Trophoblast cell (in vitro differentiated cells and primary cell): ENCODE measurements around the gene B3GALNT2.

Experiments used
- DNase-seq, 2 donors: peaks; one replicate each; pipeline ENCODE4 v3.0.0-alpha.2; 2016
- H2AFZ ChIP-seq: 2 replicates; pipeline ENCODE4 v1.6.1; 2013; ENCODE audit warnings: low read length, moderate library complexity, mild to moderate bottlenecking; ENCODE audit not compliant: insufficient read depth, poor library complexity
- H2AK5ac ChIP-seq: 2 replicates; pipeline ENCODE4 v1.6.1; 2013; ENCODE audit warnings: mild to moderate bottlenecking, low read length
- H2BK120ac ChIP-seq: 2 replicates; pipeline ENCODE4 v1.6.1; 2013; ENCODE audit warnings: low read length, mild to moderate bottlenecking, moderate library complexity; ENCODE audit not compliant: insufficient read depth, poor library complexity
- H2BK12ac ChIP-seq: 2 replicates; pipeline ENCODE4 v1.6.1; 2013; ENCODE audit warnings: mild to moderate bottlenecking, low read length, moderate library complexity
- H2BK5ac ChIP-seq: 2 replicates; pipeline ENCODE4 v1.6.1; 2013; ENCODE audit warnings: low read length, low read depth, moderate library complexity, mild to moderate bottlenecking; ENCODE audit not compliant: poor library complexity
- H3K14ac ChIP-seq: 2 replicates; pipeline ENCODE4 v1.6.1; 2013; ENCODE audit warnings: mild to moderate bottlenecking, low read length
- H3K18ac ChIP-seq: 2 replicates; pipeline ENCODE4 v1.6.1; 2013; ENCODE audit warnings: mild to moderate bottlenecking, low read length
- H3K23ac ChIP-seq: 2 replicates; pipeline ENCODE4 v1.6.1; 2013; ENCODE audit warnings: low read length
- H3K27ac ChIP-seq: 2 replicates; pipeline ENCODE4 v1.5.1; 2013; ENCODE audit warnings: low read depth, mild to moderate bottlenecking, inconsistent platforms, low read length, moderate library complexity
- H3K27me3 ChIP-seq: 2 replicates; pipeline ENCODE4 v1.6.1; 2013; ENCODE audit warnings: inconsistent platforms, mild to moderate bottlenecking, low read length, moderate library complexity; ENCODE audit not compliant: insufficient read depth
- H3K36me3 ChIP-seq, 2 experiments: 1 replicate in 1 of 2; 2 replicates in 1 of 2; pipeline ENCODE4 v1.6.1; 2013; ENCODE audit warnings: low read length in 2 of 2, mild to moderate bottlenecking in 2 of 2, moderate library complexity in 1 of 2; ENCODE audit not compliant: insufficient read depth in 2 of 2, control insufficient read depth in 1 of 2
- H3K4ac ChIP-seq: 2 replicates; pipeline ENCODE4 v1.6.1; 2013; ENCODE audit warnings: low read depth, mild to moderate bottlenecking, low read length, moderate library complexity
- H3K4me1 ChIP-seq, 2 experiments: 1 replicate in 1 of 2; 2 replicates in 1 of 2; pipeline ENCODE4 v1.6.1; 2013; ENCODE audit warnings: low read length in 2 of 2, mild to moderate bottlenecking in 2 of 2, moderate library complexity in 1 of 2; ENCODE audit not compliant: insufficient read depth in 2 of 2, control insufficient read depth in 1 of 2
- H3K4me2 ChIP-seq: 2 replicates; pipeline ENCODE4 v1.6.1; 2013; ENCODE audit warnings: inconsistent platforms, mild to moderate bottlenecking, low read length, moderate library complexity
- H3K4me3 ChIP-seq: 2 replicates; pipeline ENCODE4 v1.5.1; 2013; ENCODE audit warnings: mild to moderate bottlenecking, low read depth, low read length, inconsistent platforms
- H3K79me1 ChIP-seq: one replicate; pipeline ENCODE4 v1.6.1; 2013; ENCODE audit warnings: low read length
- H3K79me2 ChIP-seq: 2 replicates; pipeline ENCODE4 v1.6.1; 2013; ENCODE audit warnings: low read length, mild to moderate bottlenecking; ENCODE audit not compliant: control insufficient read depth, insufficient read depth, poor library complexity
- H3K9ac ChIP-seq: 2 replicates; pipeline ENCODE4 v1.6.1; 2013; ENCODE audit warnings: mild to moderate bottlenecking, low read length
- H3K9me3 ChIP-seq: 2 replicates; pipeline ENCODE4 v1.6.1; 2013; ENCODE audit warnings: low read depth, mild to moderate bottlenecking, control low read depth, inconsistent platforms, low read length; ENCODE audit not compliant: insufficient read depth
- H4K12ac ChIP-seq: 2 replicates; pipeline ENCODE4 v1.6.1; 2013; ENCODE audit warnings: low read depth, mild to moderate bottlenecking, low read length, moderate library complexity
- H4K8ac ChIP-seq: 2 replicates; pipeline ENCODE4 v1.6.1; 2013; ENCODE audit warnings: low read depth, mild to moderate bottlenecking, low read length, moderate library complexity
- H4K91ac ChIP-seq: one replicate; pipeline ENCODE4 v1.6.1; 2013; ENCODE audit warnings: low read depth, mild to moderate bottlenecking, low read length, moderate library complexity
- WGBS: extraction: QIAGEN DNeasy Blood & Tissue Kit; methylation state at CpG from one replicate; pipeline ENCODE4 v1.1.7; 2013; ENCODE audit warnings: missing lambda C conversion rate; ENCODE audit not compliant: insufficient read length, insufficient coverage; ENCODE audit errors: extremely low coverage; 5-methylcytosine and 5-hydroxymethylcytosine counted together

Gene B3GALNT2

GRCh38 chr1:235417086-235417697 lies 87.1 kb downstream of the B3GALNT2 start:
- Histone ChIP-seq H3K4me3 (no peak overlapping the region), H3K14ac (no peak overlapping the region), H2AK5ac (no peak overlapping the region), H3K23ac (no peak overlapping the region), H3K18ac (no peak overlapping the region), H4K8ac (no peak overlapping the region), H4K91ac (no peak overlapping the region), H3K4me2 (no peak overlapping the region), H3K9ac (no peak overlapping the region), H3K4me1 (no peaks in the 10 kb centered on the region), H3K9me3 (no peaks in the 10 kb centered on the region), H3K79me1 (no peaks in the 10 kb centered on the region), H3K79me2 (no peaks in the 10 kb centered on the region), H3K36me3 (peaks cover 0 to 2% of the 10 kb centered on the region in 2 experiments), H3K27me3 (no peaks in the 10 kb centered on the region), H3K4ac (no peak overlapping the region), H4K12ac (no peak overlapping the region), H2BK5ac (no peak overlapping the region), H2BK120ac (no peak overlapping the region), H2AFZ (no peak overlapping the region), H2BK12ac (no peak overlapping the region), H3K27ac (no peak overlapping the region)
- WGBS, result no CpG with 5 or more reads among the region's 8 CpGs
- peak; percentile 83 to 96 for DNase-seq

- Histone ChIP-seq H3K4me3 (no peak overlapping the region), H3K4ac (no peak overlapping the region), H2BK12ac (no peak overlapping the region), H3K27ac (no peak overlapping the region), H3K14ac (no peak overlapping the region), H4K8ac (no peak overlapping the region), H2BK120ac (no peak overlapping the region), H3K18ac (no peak overlapping the region), H3K36me3 (peaks cover 0 to 2% of the 10 kb centered on the region in 2 experiments), H3K79me1 (no peaks in the 10 kb centered on the region), H3K79me2 (no peaks in the 10 kb centered on the region), H3K27me3 (no peaks in the 10 kb centered on the region), H2AFZ (no peak overlapping the region), H3K4me1 (no peaks in the 10 kb centered on the region), H4K91ac (no peak overlapping the region), H4K12ac (no peak overlapping the region), H2BK5ac (no peak overlapping the region), H3K9me3 (no peaks in the 10 kb centered on the region), H3K23ac (no peak overlapping the region), H2AK5ac (no peak overlapping the region), H3K4me2 (no peak overlapping the region), H3K9ac (no peak overlapping the region)
- WGBS, result no CpG with 5 or more reads among the region's 1 CpG
- peak; percentile 22 to 63 for DNase-seq
These were observed 87.6 kb downstream of the B3GALNT2 start for GRCh38 chr1:235416662-235417049.

DNA sequence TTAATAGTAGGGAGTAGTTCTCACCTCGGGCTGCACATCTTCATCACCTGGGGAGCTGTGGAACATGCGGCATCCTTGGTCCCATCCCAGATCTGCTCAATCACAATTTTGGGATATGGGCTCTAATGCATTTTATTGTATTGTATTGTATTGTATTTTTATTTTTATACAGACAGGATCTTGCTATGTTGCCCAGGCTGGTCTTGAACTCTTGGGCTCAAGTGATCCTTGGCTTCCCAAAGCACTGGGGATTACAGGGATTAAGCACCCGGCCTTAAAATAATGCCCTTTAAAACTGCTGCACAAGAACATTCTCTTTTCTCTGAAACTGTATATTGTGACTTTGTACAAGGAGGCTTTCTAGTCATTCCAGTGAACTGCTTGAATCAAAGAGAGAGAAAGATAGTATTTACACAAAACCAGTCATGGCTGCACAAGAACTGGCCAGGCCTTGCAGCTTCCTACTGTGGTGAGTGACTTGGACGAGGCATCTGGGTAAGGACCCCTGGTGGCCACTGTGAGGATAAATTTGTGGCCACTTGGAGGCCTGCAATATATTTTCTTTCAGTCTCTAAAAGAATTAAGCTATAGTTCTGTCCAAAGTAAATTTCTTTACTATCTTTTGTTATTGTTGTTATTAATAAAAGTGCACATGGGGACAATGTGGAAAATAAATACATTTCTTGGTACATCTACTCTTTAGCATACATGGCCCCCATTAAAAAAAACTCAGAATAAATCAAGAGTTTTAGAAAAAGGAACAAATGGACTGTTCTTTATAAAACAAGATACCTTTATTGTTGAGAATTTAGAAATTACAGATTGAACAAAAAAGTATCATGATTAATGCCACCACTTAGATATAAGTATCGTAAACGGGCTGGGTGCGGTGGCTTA lies 89.0 kb downstream of the B3GALNT2 start:
- Histone ChIP-seq H3K79me2 (no peaks in the 10 kb centered on the region), H3K4me1 (peaks cover 0 to 3% of the 10 kb centered on the region in 2 experiments), H2AK5ac (no peak overlapping the region), H3K27ac (no peak overlapping the region), H2BK120ac (no peak overlapping the region), H2BK5ac (no peak overlapping the region), H4K12ac (no peak overlapping the region), H3K4ac (no peak overlapping the region), H3K23ac (no peak overlapping the region), H4K8ac (no peak overlapping the region), H3K4me3 (no peak overlapping the region), H2BK12ac (no peak overlapping the region), H3K9me3 (no peaks in the 10 kb centered on the region), H3K79me1 (no peaks in the 10 kb centered on the region), H3K18ac (no peak overlapping the region), H3K9ac (no peak overlapping the region), H3K4me2 (no peak overlapping the region), H3K36me3 (peaks cover 0 to 2% of the 10 kb centered on the region in 2 experiments), H3K14ac (no peak overlapping the region), H3K27me3 (no peaks in the 10 kb centered on the region), H2AFZ (no peak overlapping the region), H4K91ac (no peak overlapping the region)
- no CpG with 5 or more reads among the region's 7 CpGs for whole genome bisulfite sequencing
- peak; percentile 76 to 87 for DNase-seq

GRCh38 chr1:235411489-235412486 lies 92.5 kb downstream of the B3GALNT2 start:
- H3K4ac ChIP-seq, result no peak overlapping the region
- H4K12ac ChIP-seq, result no peak overlapping the region
- no peak overlapping the region for H3K23ac ChIP-seq
- no peaks in the 10 kb centered on the region for H3K9me3 ChIP-seq
- no peak overlapping the region for H2BK120ac ChIP-seq
- H3K4me2 ChIP-seq, result no peak overlapping the region
- H2BK12ac ChIP-seq, result no peak overlapping the region
- no peak overlapping the region for H3K9ac ChIP-seq
- H3K36me3 ChIP-seq, result peaks cover 0 to 2% of the 10 kb centered on the region in 2 experiments
- peaks cover 0 to 3% of the 10 kb centered on the region in 2 experiments for H3K4me1 ChIP-seq
- no peak overlapping the region for H3K14ac ChIP-seq
- H3K79me1 ChIP-seq, result no peaks in the 10 kb centered on the region
- DNase-seq, result peak; percentile 53 to 71
- no peak overlapping the region for H2AFZ ChIP-seq
- H2BK5ac ChIP-seq, result no peak overlapping the region
- H3K18ac ChIP-seq, result no peak overlapping the region
- no peak overlapping the region for H4K8ac ChIP-seq
- H3K27me3 ChIP-seq, result no peaks in the 10 kb centered on the region
- no CpG with 5 or more reads among the region's 5 CpGs for WGBS
- H3K79me2 ChIP-seq, result no peaks in the 10 kb centered on the region
- no peak overlapping the region for H2AK5ac ChIP-seq
- H3K4me3 ChIP-seq, result no peak overlapping the region
- H4K91ac ChIP-seq, result no peak overlapping the region
- no peak overlapping the region for H3K27ac ChIP-seq
